ENCODE results near the gene WDR4. TPM values are rescaled to one million over a fixed set of nuclear protein-coding genes. Genes with fewer than 3 reads are reported as not detected.
"Not testable (repeated sequence)": the region's sequence is repeated elsewhere in the genome, so short reads cannot be mapped to it uniquely, and the experiment has no call there.

Gene WDR4
- total and polyA plus RNA-seq, 2 experiments from 2014 or later = 22.5 to 50.2 TPM

DNA sequence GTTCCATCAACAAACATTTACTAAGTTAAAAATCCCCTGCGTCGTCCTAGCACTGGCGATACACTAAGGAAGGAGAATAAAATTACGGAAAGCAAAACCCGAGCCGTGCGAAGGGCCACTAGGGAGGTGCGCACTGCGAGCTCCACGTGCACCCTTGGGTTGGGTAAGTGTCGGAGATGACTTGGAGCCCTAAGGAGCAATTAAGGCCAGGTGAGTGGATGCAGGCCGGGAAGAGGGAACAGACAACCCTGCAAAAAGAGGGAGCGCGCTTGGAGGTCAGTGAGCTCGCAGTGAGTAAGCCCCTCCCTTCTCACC is 704 bp downstream of the WDR4 start (continued):
- no peak for TF ChIP-seq ZNF114 (CRISPR knock-in tag; IDR thresholded peaks at IDR 0.05)

DNA sequence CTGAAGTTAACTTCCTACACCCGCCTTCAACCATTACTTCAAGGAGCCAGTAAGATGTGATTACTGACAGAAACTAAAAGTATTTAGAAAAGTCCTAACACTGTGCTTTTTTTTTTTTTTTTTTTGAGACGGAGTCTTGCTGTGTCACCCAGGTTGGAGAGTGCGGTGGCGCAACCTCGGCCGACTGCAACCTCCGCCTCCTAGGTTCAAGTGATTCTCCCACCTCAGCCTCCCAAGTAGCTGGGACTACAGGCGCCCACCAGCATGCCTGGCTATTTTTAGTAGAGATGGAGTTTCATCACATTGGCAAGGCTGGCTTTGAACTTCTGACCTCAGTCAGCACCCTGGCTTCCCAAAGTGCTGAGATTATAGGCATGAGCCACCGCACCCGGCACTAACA is 3.5 kb downstream of the WDR4 start:
- Histone ChIP-seq H4K20me1 (replicated peaks; ENCODE audit: insufficient read depth) (peaks cover 32% of the 10 kb centered on the region), H3K79me2 (replicated peaks; ENCODE audit: insufficient read depth) (peaks cover 86% of the 10 kb centered on the region), H3F3A (replicated peaks; ENCODE audit: low read depth) (peaks cover 35% of the 10 kb centered on the region), H3K36me3 (ENCODE audit: insufficient read depth) (peaks cover 49% of the 10 kb centered on the region), H3K4me1 (ENCODE audit: insufficient read depth) (peaks cover 13% of the 10 kb centered on the region)
- H3K9me3 Mint-ChIP-seq; H3K4me3 Mint-ChIP-seq; H3K27ac Mint-ChIP-seq; H3K27ac ChIP-seq (ENCODE audit: low read depth); H3K4me2 ChIP-seq; H3K27me3 ChIP-seq (ENCODE audit: insufficient read depth); ATAC-seq; H2AFZ ChIP-seq; H3K9me2 ChIP-seq (ENCODE audit: insufficient read depth); DNase-seq (ENCODE audit: low spot score); H3K4me3 ChIP-seq: not testable (repeated sequence)
- H3K27me3 Mint-ChIP-seq (ENCODE audit: insufficient read depth, low read depth, poor library complexity) = peaks cover 16% of the 10 kb centered on the region
- H3K4me1 Mint-ChIP-seq = peaks cover 17% of the 10 kb centered on the region
- H3K36me3 Mint-ChIP-seq (ENCODE audit: low read depth) = peaks cover 74% of the 10 kb centered on the region

DNA sequence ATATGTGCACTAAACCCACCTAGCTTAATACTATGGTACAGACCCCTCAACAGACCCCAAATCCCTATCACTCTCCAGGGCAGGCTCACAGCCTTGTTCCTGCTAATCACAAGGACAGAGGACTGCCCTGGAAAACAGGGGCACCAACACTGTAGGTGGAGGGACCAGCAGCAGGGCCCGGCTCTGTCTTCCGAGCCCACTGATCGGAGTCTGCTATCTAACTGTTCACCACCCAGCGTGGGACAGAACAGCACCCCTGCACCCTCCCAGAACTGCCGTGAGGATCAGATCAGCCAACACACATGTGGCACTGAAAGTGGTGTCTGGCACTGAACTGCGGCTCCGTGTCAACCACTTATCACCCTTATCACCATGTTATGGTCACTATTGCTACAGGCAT is 6.2 kb downstream of the WDR4 start:
- Mint-ChIP-seq H3K36me3 (ENCODE audit: low read depth) (peaks cover 94% of the 10 kb centered on the region), H3K4me3 (no peak overlapping the region), H3K4me1 (peaks cover 9% of the 10 kb centered on the region), H3K27ac (no peak overlapping the region), H3K27me3 (ENCODE audit: insufficient read depth, low read depth, poor library complexity) (peaks cover 3% of the 10 kb centered on the region), H3K9me3 (no peaks in the 10 kb centered on the region)
- Histone ChIP-seq H3K4me1 (ENCODE audit: insufficient read depth) (peaks cover 5% of the 10 kb centered on the region; the same call in 1 of the 2 replicates), H3K9me2 (ENCODE audit: insufficient read depth) (no peaks in the 10 kb centered on the region), H2AFZ (no peak overlapping the region), H3K27me3 (ENCODE audit: insufficient read depth) (no peaks in the 10 kb centered on the region), H3K79me2 (replicated peaks; ENCODE audit: insufficient read depth) (peaks cover 94% of the 10 kb centered on the region), H3K4me3 (no peak overlapping the region), H3K27ac (ENCODE audit: low read depth) (no peak overlapping the region), H4K20me1 (replicated peaks; ENCODE audit: insufficient read depth) (peaks cover 40% of the 10 kb centered on the region), H3K4me2 (no peak overlapping the region), H3K36me3 (ENCODE audit: insufficient read depth) (peaks cover 60% of the 10 kb centered on the region), H3F3A (replicated peaks; ENCODE audit: low read depth) (peaks cover 28% of the 10 kb centered on the region; the same call in 1 of the 2 replicates)
- DNase-seq (ENCODE audit: low spot score) (no peak), ATAC-seq (no peak)
- TF ChIP-seq ZNF114 (CRISPR knock-in tag; IDR thresholded peaks at IDR 0.05) = no peak
- TF ChIP-seq, protein P1, sequence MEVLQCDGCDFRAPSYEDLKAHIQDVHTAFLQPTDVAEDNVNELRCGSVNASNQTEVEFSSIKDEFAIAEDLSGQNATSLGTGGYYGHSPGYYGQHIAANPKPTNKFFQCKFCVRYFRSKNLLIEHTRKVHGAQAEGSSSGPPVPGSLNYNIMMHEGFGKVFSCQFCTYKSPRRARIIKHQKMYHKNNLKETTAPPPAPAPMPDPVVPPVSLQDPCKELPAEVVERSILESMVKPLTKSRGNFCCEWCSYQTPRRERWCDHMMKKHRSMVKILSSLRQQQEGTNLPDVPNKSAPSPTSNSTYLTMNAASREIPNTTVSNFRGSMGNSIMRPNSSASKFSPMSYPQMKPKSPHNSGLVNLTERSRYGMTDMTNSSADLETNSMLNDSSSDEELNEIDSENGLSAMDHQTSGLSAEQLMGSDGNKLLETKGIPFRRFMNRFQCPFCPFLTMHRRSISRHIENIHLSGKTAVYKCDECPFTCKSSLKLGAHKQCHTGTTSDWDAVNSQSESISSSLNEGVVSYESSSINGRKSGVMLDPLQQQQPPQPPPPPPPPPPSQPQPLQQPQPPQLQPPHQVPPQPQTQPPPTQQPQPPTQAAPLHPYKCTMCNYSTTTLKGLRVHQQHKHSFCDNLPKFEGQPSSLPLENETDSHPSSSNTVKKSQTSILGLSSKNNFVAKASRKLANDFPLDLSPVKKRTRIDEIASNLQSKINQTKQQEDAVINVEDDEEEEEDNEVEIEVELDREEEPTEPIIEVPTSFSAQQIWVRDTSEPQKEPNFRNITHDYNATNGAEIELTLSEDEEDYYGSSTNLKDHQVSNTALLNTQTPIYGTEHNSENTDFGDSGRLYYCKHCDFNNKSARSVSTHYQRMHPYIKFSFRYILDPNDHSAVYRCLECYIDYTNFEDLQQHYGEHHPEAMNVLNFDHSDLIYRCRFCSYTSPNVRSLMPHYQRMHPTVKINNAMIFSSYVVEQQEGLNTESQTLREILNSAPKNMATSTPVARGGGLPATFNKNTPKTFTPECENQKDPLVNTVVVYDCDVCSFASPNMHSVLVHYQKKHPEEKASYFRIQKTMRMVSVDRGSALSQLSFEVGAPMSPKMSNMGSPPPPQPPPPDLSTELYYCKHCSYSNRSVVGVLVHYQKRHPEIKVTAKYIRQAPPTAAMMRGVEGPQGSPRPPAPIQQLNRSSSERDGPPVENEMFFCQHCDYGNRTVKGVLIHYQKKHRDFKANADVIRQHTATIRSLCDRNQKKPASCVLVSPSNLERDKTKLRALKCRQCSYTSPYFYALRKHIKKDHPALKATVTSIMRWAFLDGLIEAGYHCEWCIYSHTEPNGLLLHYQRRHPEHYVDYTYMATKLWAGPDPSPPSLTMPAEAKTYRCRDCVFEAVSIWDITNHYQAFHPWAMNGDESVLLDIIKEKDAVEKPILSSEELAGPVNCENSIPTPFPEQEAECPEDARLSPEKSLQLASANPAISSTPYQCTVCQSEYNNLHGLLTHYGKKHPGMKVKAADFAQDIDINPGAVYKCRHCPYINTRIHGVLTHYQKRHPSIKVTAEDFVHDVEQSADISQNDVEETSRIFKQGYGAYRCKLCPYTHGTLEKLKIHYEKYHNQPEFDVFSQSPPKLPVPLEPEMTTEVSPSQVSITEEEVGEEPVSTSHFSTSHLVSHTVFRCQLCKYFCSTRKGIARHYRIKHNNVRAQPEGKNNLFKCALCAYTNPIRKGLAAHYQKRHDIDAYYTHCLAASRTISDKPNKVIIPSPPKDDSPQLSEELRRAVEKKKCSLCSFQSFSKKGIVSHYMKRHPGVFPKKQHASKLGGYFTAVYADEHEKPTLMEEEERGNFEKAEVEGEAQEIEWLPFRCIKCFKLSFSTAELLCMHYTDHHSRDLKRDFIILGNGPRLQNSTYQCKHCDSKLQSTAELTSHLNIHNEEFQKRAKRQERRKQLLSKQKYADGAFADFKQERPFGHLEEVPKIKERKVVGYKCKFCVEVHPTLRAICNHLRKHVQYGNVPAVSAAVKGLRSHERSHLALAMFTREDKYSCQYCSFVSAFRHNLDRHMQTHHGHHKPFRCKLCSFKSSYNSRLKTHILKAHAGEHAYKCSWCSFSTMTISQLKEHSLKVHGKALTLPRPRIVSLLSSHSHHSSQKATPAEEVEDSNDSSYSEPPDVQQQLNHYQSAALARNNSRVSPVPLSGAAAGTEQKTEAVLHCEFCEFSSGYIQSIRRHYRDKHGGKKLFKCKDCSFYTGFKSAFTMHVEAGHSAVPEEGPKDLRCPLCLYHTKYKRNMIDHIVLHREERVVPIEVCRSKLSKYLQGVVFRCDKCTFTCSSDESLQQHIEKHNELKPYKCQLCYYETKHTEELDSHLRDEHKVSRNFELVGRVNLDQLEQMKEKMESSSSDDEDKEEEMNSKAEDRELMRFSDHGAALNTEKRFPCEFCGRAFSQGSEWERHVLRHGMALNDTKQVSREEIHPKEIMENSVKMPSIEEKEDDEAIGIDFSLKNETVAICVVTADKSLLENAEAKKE (CRISPR knock-in tag; IDR thresholded peaks at IDR 0.05) = no peak
- no peak for TF ChIP-seq JUNB (IDR thresholded peaks at IDR 0.05; ENCODE audit: unreplicated experiment)
- no peak for TF ChIP-seq POLR2AphosphoS5 (IDR thresholded peaks at IDR 0.05; ENCODE audit: low read depth)
- TF ChIP-seq, protein P2, sequence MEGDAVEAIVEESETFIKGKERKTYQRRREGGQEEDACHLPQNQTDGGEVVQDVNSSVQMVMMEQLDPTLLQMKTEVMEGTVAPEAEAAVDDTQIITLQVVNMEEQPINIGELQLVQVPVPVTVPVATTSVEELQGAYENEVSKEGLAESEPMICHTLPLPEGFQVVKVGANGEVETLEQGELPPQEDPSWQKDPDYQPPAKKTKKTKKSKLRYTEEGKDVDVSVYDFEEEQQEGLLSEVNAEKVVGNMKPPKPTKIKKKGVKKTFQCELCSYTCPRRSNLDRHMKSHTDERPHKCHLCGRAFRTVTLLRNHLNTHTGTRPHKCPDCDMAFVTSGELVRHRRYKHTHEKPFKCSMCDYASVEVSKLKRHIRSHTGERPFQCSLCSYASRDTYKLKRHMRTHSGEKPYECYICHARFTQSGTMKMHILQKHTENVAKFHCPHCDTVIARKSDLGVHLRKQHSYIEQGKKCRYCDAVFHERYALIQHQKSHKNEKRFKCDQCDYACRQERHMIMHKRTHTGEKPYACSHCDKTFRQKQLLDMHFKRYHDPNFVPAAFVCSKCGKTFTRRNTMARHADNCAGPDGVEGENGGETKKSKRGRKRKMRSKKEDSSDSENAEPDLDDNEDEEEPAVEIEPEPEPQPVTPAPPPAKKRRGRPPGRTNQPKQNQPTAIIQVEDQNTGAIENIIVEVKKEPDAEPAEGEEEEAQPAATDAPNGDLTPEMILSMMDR (conservative IDR thresholded peaks at IDR 0.05; ENCODE audit: low read depth in 2 of 2) = no peak
- TF ChIP-seq, protein P3, sequence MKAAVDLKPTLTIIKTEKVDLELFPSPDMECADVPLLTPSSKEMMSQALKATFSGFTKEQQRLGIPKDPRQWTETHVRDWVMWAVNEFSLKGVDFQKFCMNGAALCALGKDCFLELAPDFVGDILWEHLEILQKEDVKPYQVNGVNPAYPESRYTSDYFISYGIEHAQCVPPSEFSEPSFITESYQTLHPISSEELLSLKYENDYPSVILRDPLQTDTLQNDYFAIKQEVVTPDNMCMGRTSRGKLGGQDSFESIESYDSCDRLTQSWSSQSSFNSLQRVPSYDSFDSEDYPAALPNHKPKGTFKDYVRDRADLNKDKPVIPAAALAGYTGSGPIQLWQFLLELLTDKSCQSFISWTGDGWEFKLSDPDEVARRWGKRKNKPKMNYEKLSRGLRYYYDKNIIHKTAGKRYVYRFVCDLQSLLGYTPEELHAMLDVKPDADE (IDR thresholded peaks at IDR 0.05) = no peak
- TF ChIP-seq EZH2 (IDR thresholded peaks at IDR 0.05; ENCODE audit: low read depth, unreplicated experiment) = no peak
- no peak for TF ChIP-seq NANOG (IDR thresholded peaks at IDR 0.05; ENCODE audit: borderline replicate concordance)
- no peak for TF ChIP-seq EZH2phosphoT487 (IDR thresholded peaks at IDR 0.05; ENCODE audit: unreplicated experiment)
- TF ChIP-seq ZNF331 (CRISPR knock-in tag; IDR thresholded peaks at IDR 0.05; ENCODE audit: low read depth) = no peak
- TF ChIP-seq CREB1 (CRISPR knock-in tag; IDR thresholded peaks at IDR 0.05; ENCODE audit: low read depth) = no peak

Data from GM23338 (cell line).